ENCODE results near the gene AIP.
"Not testable (repeated sequence)": the region's sequence is repeated elsewhere in the genome, so short reads cannot be mapped to it uniquely, and the experiment has no call there.

The AIP gene

DNA sequence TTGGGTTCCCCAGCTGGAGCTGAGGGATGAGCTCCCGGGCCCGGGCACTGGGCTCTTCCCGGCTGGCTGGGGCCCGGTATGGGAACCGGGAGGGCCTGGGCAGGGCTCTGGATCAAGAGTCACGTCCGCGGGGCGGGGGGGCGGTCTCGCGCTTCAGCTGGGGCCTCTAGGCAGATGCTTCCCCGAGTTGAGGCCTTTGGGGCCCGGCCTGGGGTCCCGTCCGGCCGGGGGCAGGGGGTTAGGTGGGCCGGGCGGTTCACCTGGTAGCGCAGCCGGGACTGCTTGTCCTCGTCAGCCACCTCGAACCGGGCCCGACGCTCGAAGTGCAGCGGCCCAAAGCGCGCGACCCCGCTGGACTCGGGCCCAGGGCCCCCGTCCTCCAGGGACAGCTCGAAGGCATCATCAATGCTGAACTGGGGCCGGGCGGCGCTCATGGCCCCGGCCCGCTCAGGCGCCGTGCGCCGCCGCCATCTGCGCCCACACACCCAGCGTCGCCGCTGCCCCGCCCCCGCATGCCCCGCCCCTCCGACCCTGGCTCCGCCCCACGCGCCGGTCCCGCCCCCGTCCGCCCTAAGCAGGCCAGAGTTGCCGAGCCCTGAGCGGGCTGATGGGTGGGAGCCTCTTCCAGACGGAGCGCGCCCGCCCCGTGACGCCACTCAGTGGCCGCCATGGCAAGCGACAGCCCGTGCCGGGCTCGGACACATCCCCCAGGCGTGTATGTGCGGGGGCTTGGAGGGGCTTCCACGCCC is 13.9 kb upstream of the AIP start, which contains the start of gene TMEM134:
Gene TMEM134, minus strand, starts transcription at position 493 of the 749 bp plus-strand sequence. Its CDS starts 59 bp downstream, at position 434.
- peak; percentile 93 for DNase-seq (ENCODE audit: insufficient read length, low spot score)
- TF ChIP-seq POLR2A (IDR thresholded peaks at IDR 0.05; ENCODE audit: low read depth, low read length) = peak; percentile 73; the same call in 1 of the 2 replicates
- no peak for FAIRE-seq

GRCh38 chr11:67469508-67469811 is 13.4 kb upstream of the AIP start:
- DNase-seq (ENCODE audit: insufficient read length, low spot score) = no peak
- TF ChIP-seq POLR2A (IDR thresholded peaks at IDR 0.05; ENCODE audit: low read depth, low read length) = no peak
- FAIRE-seq = no peak

- TF ChIP-seq POLR2A (IDR thresholded peaks at IDR 0.05; ENCODE audit: low read depth, low read length) = no peak
- DNase-seq (ENCODE audit: insufficient read length, low spot score) (no peak), FAIRE-seq (no peak)
These were observed 12.4 kb upstream of the AIP start for GRCh38 chr11:67470337-67471002.

- FAIRE-seq = no peak
- TF ChIP-seq POLR2A (IDR thresholded peaks at IDR 0.05; ENCODE audit: low read depth, low read length) = no peak
These were observed 9.9 kb upstream of the AIP start for GRCh38 chr11:67472882-67473281.

GRCh38 chr11:67476692-67477091 is 6.1 kb upstream of the AIP start:
- not testable (repeated sequence) for FAIRE-seq; DNase-seq (ENCODE audit: insufficient read length, low spot score)

More at GRCh38 chr11:67472882-67473281, 9.9 kb upstream of the AIP start:
- DNase-seq (ENCODE audit: insufficient read length, low spot score) = no peak

DNA sequence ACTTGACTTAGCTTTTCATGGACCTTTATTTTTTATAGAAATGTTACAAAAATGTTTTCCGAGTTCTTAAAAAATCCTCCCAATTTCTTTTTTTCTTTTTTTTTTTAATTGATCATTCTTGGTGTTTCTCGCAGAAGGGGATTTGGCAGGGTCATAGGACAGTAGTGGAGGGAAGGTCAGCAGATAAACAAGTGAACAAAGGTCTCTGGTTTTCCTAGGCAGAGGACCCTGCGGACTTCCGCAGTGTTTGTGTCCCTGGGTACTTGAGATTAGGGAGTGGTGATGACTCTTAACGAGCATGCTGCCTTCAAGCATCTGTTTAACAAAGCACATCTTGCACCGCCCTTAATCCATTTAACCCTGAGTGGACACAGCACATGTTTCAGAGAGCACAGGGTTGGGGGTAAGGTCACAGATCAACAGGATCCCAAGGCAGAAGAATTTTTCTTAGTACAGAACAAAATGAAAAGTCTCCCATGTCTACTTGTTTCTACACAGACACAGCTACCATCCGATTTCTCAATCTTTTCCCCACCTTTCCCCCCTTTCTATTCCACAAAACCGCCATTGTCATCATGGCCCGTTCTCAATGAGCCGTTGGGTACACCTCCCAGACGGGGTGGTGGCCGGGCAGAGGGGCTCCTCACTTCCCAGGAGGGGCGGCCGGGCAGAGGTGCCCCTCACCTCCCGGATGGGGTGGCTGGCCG is 5.3 kb upstream of the AIP start:
- DNase-seq (ENCODE audit: insufficient read length, low spot score); FAIRE-seq: not testable (repeated sequence)

DNA sequence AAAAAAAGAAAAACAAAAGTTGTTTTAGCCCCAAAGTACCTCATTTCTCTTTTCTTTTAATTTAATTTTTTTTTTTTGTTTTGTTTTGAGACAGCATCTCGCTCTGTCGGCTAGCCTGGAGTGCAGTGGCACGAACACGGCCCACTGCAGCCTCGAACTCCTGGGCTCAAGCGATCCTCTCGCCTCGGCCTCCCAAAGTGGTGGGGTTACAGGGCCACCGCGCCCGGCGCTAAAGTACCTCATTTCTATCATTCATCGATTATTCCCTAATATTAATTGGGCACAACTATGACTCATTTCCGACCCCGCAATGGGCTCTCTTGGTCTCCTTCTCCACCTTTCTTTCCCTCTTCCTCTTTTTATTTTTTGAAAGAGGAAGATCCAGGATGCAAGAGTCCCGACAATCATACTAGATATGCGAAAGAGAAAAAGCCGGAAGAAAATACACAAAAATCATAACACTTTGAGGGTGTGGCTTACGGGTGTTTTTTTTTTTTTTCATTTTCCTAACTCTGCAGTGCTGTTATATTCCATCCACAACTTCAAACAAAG is 475 bp upstream of the AIP start:
- FAIRE-seq (no peak), DNase-seq (ENCODE audit: insufficient read length, low spot score) (no peak)
- no peak for TF ChIP-seq POLR2A (IDR thresholded peaks at IDR 0.05; ENCODE audit: low read depth, low read length)

GRCh38 chr11:67483831-67484665 is 1.2 kb downstream of the AIP start:
- FAIRE-seq (no peak), DNase-seq (ENCODE audit: insufficient read length, low spot score) (no peak)
- no peak for TF ChIP-seq POLR2A (IDR thresholded peaks at IDR 0.05; ENCODE audit: low read depth, low read length)

- no peak for FAIRE-seq
- DNase-seq (ENCODE audit: insufficient read length, low spot score) = no peak
- no peak for TF ChIP-seq POLR2A (IDR thresholded peaks at IDR 0.05; ENCODE audit: low read depth, low read length)
These were observed 2.1 kb downstream of the AIP start for GRCh38 chr11:67484847-67485311.

- DNase-seq (ENCODE audit: insufficient read length, low spot score); FAIRE-seq: not testable (repeated sequence)
These were observed 3.1 kb downstream of the AIP start for GRCh38 chr11:67485873-67486361.

DNA sequence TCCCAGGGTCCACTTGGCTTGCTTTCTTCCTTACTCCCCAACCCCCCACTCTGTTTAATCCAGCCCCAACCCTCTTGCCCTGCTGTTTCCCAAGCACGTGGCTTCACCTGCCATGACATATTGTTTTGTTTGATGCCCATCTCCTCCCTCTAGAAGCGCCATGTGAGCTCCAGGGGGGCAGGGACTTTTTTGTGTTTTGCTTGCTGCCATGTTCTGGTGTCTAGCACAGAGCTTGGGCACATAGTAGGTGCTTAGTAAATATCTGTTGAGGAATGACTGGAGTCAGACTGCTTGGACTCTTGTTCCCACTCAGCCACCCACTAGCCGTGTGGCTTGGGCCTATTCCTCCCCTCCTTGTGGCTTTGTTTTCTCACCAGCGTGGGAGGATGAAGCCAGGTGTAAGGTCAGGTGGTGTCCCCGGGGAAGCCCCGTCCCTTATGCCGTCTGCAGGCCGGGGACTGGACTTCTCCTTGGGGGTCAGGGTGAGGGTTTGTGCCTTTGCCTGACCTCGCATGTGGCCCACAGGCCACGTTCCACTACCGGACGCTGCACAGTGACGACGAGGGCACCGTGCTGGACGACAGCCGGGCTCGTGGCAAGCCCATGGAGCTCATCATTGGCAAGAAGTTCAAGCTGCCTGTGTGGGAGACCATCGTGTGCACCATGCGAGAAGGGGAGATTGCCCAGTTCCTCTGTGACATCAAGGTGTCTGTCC is 3.8 kb downstream of the AIP start:
- DNase-seq (ENCODE audit: insufficient read length, low spot score) (no peak), FAIRE-seq (no peak)

GRCh38 chr11:67489203-67489884 is 6.5 kb downstream of the AIP start:
- no peak for FAIRE-seq
- no peak for DNase-seq (ENCODE audit: insufficient read length, low spot score)
- TF ChIP-seq POLR2A (IDR thresholded peaks at IDR 0.05; ENCODE audit: low read depth, low read length) = no peak

More for the DNA sequence above, 3.8 kb downstream of the AIP start:
- no peak for TF ChIP-seq POLR2A (IDR thresholded peaks at IDR 0.05; ENCODE audit: low read depth, low read length)

Data from H54 (cell line).